DMS153 treated with DMSO at 0.1 percent for 48 hours (cell line): ENCODE measurements around the gene GGN.
"Not testable (repeated sequence)": the region's sequence is repeated elsewhere in the genome, so short reads cannot be mapped to it uniquely, and the experiment has no call there.

Source experiments
- DNase-seq: peaks from one replicate; lab custom pipeline; 2025; ENCODE audit not compliant: unreplicated experiment; lab: John Stamatoyannopoulos, UW

GGN gene

GRCh38 chr19:38387550-38388348 lies at the start of gene GGN:
Gene GGN, minus strand, starts transcription at chr19:38388034. Its CDS starts 773 bp downstream, at chr19:38387261.
- DNase-seq: peak; percentile 82

GRCh38 chr19:38437295-38437694 lies 49.5 kb upstream of the GGN start:
- no peak for DNase-seq

GRCh38 chr19:38434549-38435051 lies 46.8 kb upstream of the GGN start:
- no peak for DNase-seq

GRCh38 chr19:38433268-38433733 lies 45.5 kb upstream of the GGN start, which contains the start of gene RYR1:
Gene RYR1, plus strand, starts transcription at chr19:38433691. Its CDS starts 139 bp downstream, at chr19:38433830.
- no peak for DNase-seq

- no peak for DNase-seq
Observed at GRCh38 chr19:38430931-38431330, 43.1 kb upstream of the GGN start.

- DNase-seq: no peak
Observed at GRCh38 chr19:38429811-38430156, 42.0 kb upstream of the GGN start.

- no peak for DNase-seq
Observed at GRCh38 chr19:38429055-38429810, 41.4 kb upstream of the GGN start.

- DNase-seq: not testable (repeated sequence)
Observed at GRCh38 chr19:38427035-38427677, 39.3 kb upstream of the GGN start.

- no peak for DNase-seq
Observed at GRCh38 chr19:38425810-38426466, 38.1 kb upstream of the GGN start, which contains the start of gene RASGRP4. Gene RASGRP4, minus strand, starts transcription at chr19:38426219. Its CDS starts 128 bp downstream, at chr19:38426091.

GRCh38 chr19:38425222-38425809 lies 37.5 kb upstream of the GGN start:
- no peak for DNase-seq

- no peak for DNase-seq
Observed at GRCh38 chr19:38424272-38424671, 36.4 kb upstream of the GGN start.

GRCh38 chr19:38422438-38422837 lies 34.6 kb upstream of the GGN start:
- DNase-seq: no peak

GRCh38 chr19:38421856-38422255 lies 34.0 kb upstream of the GGN start:
- no peak for DNase-seq

- no peak for DNase-seq
Observed at GRCh38 chr19:38420935-38421334, 33.1 kb upstream of the GGN start.

- peak; percentile 49 for DNase-seq
Observed at GRCh38 chr19:38417544-38418506, 30.0 kb upstream of the GGN start.

GRCh38 chr19:38417146-38417543 lies 29.3 kb upstream of the GGN start:
- no peak for DNase-seq

GRCh38 chr19:38413416-38413815 lies 25.6 kb upstream of the GGN start:
- no peak for DNase-seq

- no peak for DNase-seq
Observed at GRCh38 chr19:38412961-38413360, 25.1 kb upstream of the GGN start.

GRCh38 chr19:38412491-38412890 lies 24.7 kb upstream of the GGN start:
- DNase-seq: no peak
